HAP-1 (cell line): Measurements from ENCODE around the gene ZFP2.
"Not testable (repeated sequence)": the region's sequence is repeated elsewhere in the genome, so short reads cannot be mapped to it uniquely, and the experiment has no call there.

ENCODE experiments used
- DNase-seq, 2 experiments: peaks; one replicate each; pipeline ENCODE4 v3.0.0-alpha.2; 2016 to 2020; ENCODE audit warnings: low spot score in 2 of 2
- H3K27me3 ChIP-seq: fragments of 250-450 bp; sonication (Bioruptor Pico); 2 replicates; pipeline ENCODE4 v1.5.1; 2020; ENCODE audit warnings: low read depth, mild to moderate bottlenecking, moderate library complexity
- H3K36me3 ChIP-seq: fragments of 250-450 bp; sonication (Bioruptor Pico); replicated peaks from 2 replicates; pipeline ENCODE4 v1.5.1; 2020; ENCODE audit warnings: mild to moderate bottlenecking
- H3K4me1 ChIP-seq: fragments of 250-450 bp; sonication (Bioruptor Pico); 2 replicates; pipeline ENCODE4 v1.5.1; 2020; ENCODE audit warnings: mild to moderate bottlenecking
- H3K4me3 ChIP-seq: fragments of 250-450 bp; sonication (Bioruptor Pico); 2 replicates; pipeline ENCODE4 v1.5.1; 2020; ENCODE audit warnings: mild to moderate bottlenecking, moderate library complexity
- H3K9me3 ChIP-seq: fragments of 250-450 bp; sonication (Bioruptor Pico); 2 replicates; pipeline ENCODE4 v1.5.1; 2020; ENCODE audit warnings: mild to moderate bottlenecking, moderate library complexity
- in situ Hi-C: fragments of 300-500 bp; cut with MboI; formaldehyde crosslinking; loops from 3 replicates; pipeline ENCODE4 v1.14.3; 2020; ENCODE audit warnings: low sequenced_read_pairs, inconsistent platforms, mixed read lengths

The ZFP2 gene

GRCh38 chr5:178895615-178896571 lies at the start of gene ZFP2:
Gene ZFP2 (plus strand): TSS chr5:178895913. CDS start chr5:178931314, 35,401 bp downstream.
- no peak for DNase-seq
- H3K27me3 ChIP-seq: no peaks in the 10 kb centered on the region
- in situ Hi-C loops: no loop called here
- H3K36me3 ChIP-seq: no peaks in the 10 kb centered on the region
- H3K4me1 ChIP-seq: no peaks in the 10 kb centered on the region
- no peak within 1 kb of the TSS for H3K4me3 ChIP-seq
- H3K9me3 ChIP-seq: no peaks in the 10 kb centered on the region; the same call in 1 of the 2 replicates

DNA sequence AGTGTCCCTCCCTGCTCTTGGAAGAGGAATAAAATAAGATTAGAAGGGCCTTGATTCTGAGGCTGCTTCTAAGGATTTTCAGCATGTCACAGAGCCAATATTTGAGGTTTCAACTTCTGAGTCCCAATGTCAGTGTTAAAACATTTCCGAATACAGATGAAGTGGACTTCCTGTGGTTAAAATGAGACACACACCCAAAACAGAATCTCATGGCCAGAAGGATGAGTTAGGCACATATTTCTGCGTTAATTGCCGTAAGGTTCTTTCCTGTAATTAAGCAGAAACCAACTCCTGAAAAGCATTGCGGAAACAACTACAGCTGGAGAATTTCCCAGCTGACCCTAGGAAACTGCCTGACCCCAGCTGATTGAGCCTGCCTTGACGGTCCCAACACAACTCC lies 46.4 kb upstream of the ZFP2 start:
- Histone ChIP-seq H3K9me3 (no peaks in the 10 kb centered on the region), H3K4me1 (no peaks in the 10 kb centered on the region), H3K27me3 (no peaks in the 10 kb centered on the region), H3K4me3 (no peak overlapping the region), H3K36me3 (no peaks in the 10 kb centered on the region)
- DNase-seq: no peak
- in situ Hi-C loops: no loop called here

- DNase-seq: no peak
- Histone ChIP-seq H3K36me3 (no peaks in the 10 kb centered on the region), H3K9me3 (no peaks in the 10 kb centered on the region), H3K4me1 (no peaks in the 10 kb centered on the region), H3K27me3 (no peaks in the 10 kb centered on the region), H3K4me3 (no peak overlapping the region)
- in situ Hi-C loops: no loop called here
Observed at GRCh38 chr5:178851951-178852350, 43.8 kb upstream of the ZFP2 start.

GRCh38 chr5:178854284-178854683 lies 41.4 kb upstream of the ZFP2 start:
- Histone ChIP-seq H3K4me3 (no peak overlapping the region), H3K9me3 (no peaks in the 10 kb centered on the region), H3K4me1 (no peaks in the 10 kb centered on the region), H3K27me3 (no peaks in the 10 kb centered on the region), H3K36me3 (no peaks in the 10 kb centered on the region)
- in situ Hi-C loops: no loop called here
- no peak for DNase-seq

DNA sequence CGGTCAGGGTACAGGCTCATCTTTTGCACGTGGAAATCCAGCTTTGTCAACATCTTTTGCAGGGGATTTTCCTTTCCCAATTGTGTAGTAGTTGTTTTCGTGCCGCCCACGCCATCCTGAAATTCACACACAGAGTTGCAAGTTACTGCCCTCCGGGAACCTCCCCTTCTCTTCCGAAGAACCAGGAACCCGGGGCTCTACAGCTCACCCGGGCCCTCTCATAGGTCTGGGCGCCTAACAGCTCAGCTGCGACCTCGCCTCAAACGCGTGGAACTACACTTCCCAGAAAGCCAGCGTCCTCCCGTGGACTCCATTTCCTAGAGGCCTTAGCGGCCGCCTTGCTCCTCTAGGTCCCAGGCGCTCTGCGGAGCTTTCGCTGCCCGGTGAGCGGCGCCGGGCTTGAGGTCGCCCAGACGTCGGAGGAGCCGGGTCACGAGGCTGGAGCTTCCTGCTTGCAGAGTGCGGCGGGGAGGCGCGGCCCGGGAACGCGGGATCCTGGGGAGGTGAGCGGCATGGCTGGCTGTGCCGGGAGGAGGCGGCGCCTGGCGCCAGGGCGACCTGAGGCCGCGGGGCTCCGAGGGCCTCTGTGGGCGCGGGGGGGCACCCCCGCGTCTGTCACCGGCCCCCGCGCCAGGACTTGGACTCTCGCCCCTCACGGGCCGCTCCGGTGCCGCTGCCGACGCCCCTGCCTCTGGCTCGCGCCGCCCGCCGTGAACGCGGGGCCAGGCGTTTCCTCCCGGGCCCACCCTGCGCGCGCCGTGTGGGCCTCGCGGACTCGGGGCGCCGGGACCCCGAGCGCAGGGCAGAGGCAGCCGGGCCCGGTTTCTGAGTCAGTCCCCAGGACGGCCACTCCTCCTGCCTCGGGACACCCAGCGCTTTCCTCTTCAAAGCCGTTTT lies 35.8 kb upstream of the ZFP2 start, which contains the start of gene ZNF354B:
ZNF354B (plus strand) TSS at position 329 of the 897 bp plus-strand sequence. CDS start 1,095 bp downstream, outside the sequence.
- Histone ChIP-seq H3K36me3 (peaks cover 24% of the 10 kb centered on the region), H3K27me3 (no peaks in the 10 kb centered on the region), H3K4me3 (peak within 1 kb of the TSS; percentile 53), H3K9me3 (peaks cover 6% of the 10 kb centered on the region; the same call in 1 of the 2 replicates), H3K4me1 (peaks cover 4% of the 10 kb centered on the region)
- DNase-seq: peak; percentile 84 to 91
- in situ Hi-C loops: no loop called here

DNA sequence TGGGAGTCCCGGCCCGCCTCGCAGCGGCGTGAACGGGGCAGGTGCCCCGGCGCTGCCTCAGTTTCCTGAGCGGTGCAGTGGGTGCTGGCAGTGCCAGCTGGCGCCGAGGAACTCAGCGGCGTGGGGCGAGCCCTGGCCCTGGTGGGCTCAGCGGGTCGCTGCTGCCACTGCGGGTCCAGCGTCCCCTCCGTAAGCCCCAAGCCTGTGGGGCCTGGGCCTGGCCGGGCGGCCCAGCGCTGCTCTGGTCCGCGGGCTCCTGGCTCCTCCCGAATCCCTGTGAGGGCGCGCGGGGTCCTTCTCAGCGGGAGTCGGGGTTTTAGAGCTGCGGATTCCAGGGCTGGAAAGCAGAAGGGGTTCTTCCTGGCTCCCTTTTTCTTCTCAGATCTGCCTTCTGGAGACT lies 35.1 kb upstream of the ZFP2 start:
- H3K27me3 ChIP-seq, DNase-seq, H3K4me1 ChIP-seq, in situ Hi-C loops, H3K9me3 ChIP-seq: not testable (repeated sequence)
- peak overlapping the region; percentile 53 for H3K4me3 ChIP-seq
- peaks cover 32% of the 10 kb centered on the region for H3K36me3 ChIP-seq

DNA sequence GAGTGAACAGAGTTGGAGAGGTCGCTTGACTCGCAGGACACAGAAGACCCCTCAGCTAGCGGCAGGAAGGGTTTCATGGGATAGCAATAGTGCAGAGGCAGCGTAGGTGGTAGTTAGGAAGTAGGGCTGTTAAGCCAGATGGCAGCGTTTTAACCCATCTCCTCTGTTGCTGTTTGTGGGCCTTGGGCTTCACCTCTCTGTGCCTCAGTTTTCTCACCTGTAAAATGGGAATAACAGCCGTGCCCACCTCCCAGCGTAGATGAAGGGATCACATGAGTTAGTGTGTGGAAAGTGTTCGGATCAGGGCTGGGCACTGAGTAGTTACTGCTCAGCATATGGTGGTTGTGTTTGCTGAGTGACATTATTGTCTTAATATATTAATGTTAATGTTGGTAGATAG lies 34.1 kb upstream of the ZFP2 start:
- in situ Hi-C loops: no loop called here
- Histone ChIP-seq H3K36me3 (peaks cover 41% of the 10 kb centered on the region), H3K9me3 (peaks cover 6% of the 10 kb centered on the region; the same call in 1 of the 2 replicates), H3K27me3 (no peaks in the 10 kb centered on the region), H3K4me1 (peaks cover 4% of the 10 kb centered on the region), H3K4me3 (peak overlapping the region; percentile 14; the same call in 1 of the 2 replicates)
- DNase-seq: no peak

DNA sequence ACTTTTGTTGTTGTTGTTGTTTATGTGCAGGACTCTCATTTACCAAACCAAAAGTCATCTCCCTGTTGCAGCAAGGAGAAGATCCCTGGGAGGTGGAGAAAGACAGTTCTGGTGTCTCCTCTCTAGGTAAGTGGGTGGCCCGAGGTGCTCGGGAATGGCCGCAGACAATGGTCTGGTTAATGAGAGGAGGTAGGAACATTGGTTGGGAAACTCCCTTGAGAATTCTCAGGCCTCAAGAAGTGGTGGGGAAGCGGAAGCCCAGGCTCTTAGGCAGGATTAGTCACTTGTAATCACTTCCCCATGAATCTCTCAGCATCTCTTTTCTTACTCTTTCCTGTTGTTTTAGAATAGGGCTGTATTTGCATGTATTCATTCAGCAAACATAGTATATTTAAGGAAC lies 28.8 kb upstream of the ZFP2 start:
- in situ Hi-C loops: no loop called here

DNA sequence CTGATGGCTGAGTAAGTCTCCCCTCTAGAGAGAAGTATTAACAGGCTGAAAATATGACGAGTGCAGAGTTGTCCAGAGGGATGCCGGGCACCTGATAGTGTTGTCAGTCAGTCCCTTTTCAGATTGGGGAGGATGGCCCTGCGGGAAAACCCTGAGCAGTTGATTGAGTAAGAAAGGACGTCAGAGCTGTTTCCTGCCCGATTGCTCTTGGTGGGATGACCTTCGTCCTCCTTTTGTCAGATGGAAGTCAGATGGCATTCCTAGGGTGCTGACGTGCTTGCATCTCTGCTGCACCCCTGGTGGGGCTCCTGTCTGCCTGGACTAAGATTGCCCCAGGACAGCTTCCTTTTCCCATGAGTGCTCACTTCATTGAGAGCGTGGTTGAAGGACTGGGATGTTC lies 26.1 kb upstream of the ZFP2 start:
- in situ Hi-C loops: no loop called here
- H3K9me3 ChIP-seq: peaks cover 21% of the 10 kb centered on the region

More for the DNA sequence above, 28.8 kb upstream of the ZFP2 start:
- DNase-seq: no peak
- peaks cover 69% of the 10 kb centered on the region for H3K36me3 ChIP-seq
- peaks cover 6% of the 10 kb centered on the region; the same call in 1 of the 2 replicates for H3K9me3 ChIP-seq
- no peaks in the 10 kb centered on the region for H3K27me3 ChIP-seq
- no peaks in the 10 kb centered on the region for H3K4me1 ChIP-seq
- no peak overlapping the region for H3K4me3 ChIP-seq

DNA sequence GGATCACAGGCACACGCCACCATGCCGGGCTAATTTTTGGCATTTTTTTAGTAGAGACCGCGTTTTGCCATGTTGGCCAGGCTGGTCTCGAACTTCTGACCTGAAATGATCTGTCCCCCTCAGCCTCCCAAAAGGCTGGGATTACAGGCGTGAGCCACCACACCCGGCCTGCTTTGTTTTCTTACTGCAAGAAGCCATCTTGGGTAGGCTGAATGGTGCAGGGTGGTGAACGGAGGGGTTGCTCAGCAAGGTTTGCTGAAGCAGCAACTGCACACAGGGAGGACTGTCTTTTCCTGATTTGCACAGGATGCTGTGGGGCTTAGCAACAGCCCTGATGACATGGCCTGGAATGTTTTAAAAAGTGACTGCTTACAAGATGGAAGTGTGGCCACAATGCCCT lies 25.3 kb upstream of the ZFP2 start:
- Histone ChIP-seq H3K36me3 (peaks cover 76% of the 10 kb centered on the region), H3K27me3 (no peaks in the 10 kb centered on the region), H3K9me3 (peaks cover 24% of the 10 kb centered on the region), H3K4me3 (no peak overlapping the region), H3K4me1 (no peaks in the 10 kb centered on the region)
- DNase-seq: no peak
- in situ Hi-C loops: no loop called here

More for the DNA sequence above, 26.1 kb upstream of the ZFP2 start:
- no peak for DNase-seq
- no peaks in the 10 kb centered on the region for H3K27me3 ChIP-seq
- H3K4me1 ChIP-seq: no peaks in the 10 kb centered on the region
- no peak overlapping the region for H3K4me3 ChIP-seq
- peaks cover 75% of the 10 kb centered on the region for H3K36me3 ChIP-seq

GRCh38 chr5:178872302-178872701 lies 23.4 kb upstream of the ZFP2 start:
- in situ Hi-C loops: no loop called here
- Histone ChIP-seq H3K27me3 (no peaks in the 10 kb centered on the region), H3K4me3 (no peak overlapping the region), H3K4me1 (no peaks in the 10 kb centered on the region), H3K36me3 (peaks cover 79% of the 10 kb centered on the region), H3K9me3 (peaks cover 27% of the 10 kb centered on the region)
- no peak for DNase-seq

DNA sequence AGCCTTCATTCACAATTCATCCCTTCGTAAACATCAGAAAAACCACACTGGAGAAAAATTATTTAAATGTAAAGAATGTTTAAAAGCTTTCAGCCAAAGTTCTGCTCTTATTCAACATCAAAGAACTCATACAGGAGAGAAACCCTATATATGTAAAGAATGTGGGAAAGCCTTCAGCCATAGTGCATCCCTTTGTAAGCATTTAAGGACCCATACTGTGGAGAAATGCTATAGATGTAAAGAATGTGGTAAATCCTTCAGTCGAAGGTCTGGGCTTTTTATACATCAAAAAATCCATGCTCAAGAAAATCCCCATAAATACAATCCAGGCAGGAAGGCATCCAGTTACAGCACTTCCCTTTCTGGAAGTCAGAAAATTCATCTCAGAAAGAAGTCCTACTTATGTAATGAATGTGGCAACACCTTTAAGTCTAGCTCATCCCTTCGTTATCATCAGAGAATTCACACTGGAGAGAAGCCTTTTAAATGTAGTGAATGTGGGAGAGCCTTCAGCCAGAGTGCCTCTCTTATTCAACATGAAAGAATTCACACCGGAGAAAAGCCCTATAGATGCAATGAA lies 12.5 kb upstream of the ZFP2 start:
- in situ Hi-C loops, H3K27me3 ChIP-seq, DNase-seq, H3K4me3 ChIP-seq, H3K4me1 ChIP-seq: not testable (repeated sequence)
- Histone ChIP-seq H3K36me3 (peaks cover 73% of the 10 kb centered on the region), H3K9me3 (peaks cover 30% of the 10 kb centered on the region)

GRCh38 chr5:178883815-178884430 lies 11.8 kb upstream of the ZFP2 start:
- in situ Hi-C loops: no loop called here
- Histone ChIP-seq H3K9me3 (peaks cover 32% of the 10 kb centered on the region), H3K4me1 (no peaks in the 10 kb centered on the region), H3K27me3 (no peaks in the 10 kb centered on the region), H3K4me3 (no peak overlapping the region), H3K36me3 (peaks cover 76% of the 10 kb centered on the region)
- no peak for DNase-seq
